Body of pancreas (tissue), 4 donors: ENCODE measurements around the gene RUFY3.
"Not testable (repeated sequence)": the region's sequence is repeated elsewhere in the genome, so short reads cannot be mapped to it uniquely, and the experiment has no call there.

ENCODE experiments used
- POLR2A ChIP-seq, 3 donors: fragments of 450-650 bp; IDR thresholded peaks; one replicate each; pipeline ENCODE4 v1.6.1; 2016; ENCODE audit warnings: antibody characterized with exemption in 3 of 3, mild to moderate bottlenecking in 2 of 3
- TF ChIP-seq, protein P1 (sequence below), 7 experiments: fragments of 450-650 bp in 4 of 7; fragments of 200-600 bp in 3 of 7; sonication (generic) in 3 of 7; IDR thresholded peaks; one replicate each; pipeline ENCODE4 v1.5.1; 2016 to 2019; ENCODE audit warnings: antibody characterized with exemption in 7 of 7

DNA sequence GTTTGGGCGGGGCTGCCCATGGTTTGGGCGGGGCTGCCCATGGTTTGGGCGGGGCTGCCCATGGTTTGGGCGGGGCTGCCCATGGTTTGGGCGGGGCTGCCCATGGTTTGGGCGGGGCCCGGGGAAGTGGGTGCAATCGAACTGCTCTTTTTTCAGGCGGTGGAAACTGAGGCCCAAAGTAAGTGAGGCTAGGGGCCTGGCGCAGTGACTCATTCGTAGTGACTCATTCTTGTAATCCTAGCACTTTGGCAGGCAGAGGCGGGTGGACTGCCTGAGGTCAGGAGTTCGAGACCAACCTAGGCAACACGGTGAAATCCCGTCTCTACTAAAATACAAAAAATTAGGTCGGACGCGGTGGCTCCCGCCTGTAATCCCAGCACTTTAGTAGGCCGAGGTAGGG lies 118.4 kb downstream of the RUFY3 start:
- TF ChIP-seq, protein P1, sequence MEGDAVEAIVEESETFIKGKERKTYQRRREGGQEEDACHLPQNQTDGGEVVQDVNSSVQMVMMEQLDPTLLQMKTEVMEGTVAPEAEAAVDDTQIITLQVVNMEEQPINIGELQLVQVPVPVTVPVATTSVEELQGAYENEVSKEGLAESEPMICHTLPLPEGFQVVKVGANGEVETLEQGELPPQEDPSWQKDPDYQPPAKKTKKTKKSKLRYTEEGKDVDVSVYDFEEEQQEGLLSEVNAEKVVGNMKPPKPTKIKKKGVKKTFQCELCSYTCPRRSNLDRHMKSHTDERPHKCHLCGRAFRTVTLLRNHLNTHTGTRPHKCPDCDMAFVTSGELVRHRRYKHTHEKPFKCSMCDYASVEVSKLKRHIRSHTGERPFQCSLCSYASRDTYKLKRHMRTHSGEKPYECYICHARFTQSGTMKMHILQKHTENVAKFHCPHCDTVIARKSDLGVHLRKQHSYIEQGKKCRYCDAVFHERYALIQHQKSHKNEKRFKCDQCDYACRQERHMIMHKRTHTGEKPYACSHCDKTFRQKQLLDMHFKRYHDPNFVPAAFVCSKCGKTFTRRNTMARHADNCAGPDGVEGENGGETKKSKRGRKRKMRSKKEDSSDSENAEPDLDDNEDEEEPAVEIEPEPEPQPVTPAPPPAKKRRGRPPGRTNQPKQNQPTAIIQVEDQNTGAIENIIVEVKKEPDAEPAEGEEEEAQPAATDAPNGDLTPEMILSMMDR (IDR thresholded peaks at IDR 0.05): not testable (repeated sequence)
- not testable (repeated sequence) for TF ChIP-seq POLR2A (IDR thresholded peaks at IDR 0.05)
